SK-N-SH treated with all-trans-retinoic acid at 6 μM for 48 hours (cell line): ENCODE data around the gene KIFC3.
"Not testable (repeated sequence)": the region's sequence is repeated elsewhere in the genome, so short reads cannot be mapped to it uniquely, and the experiment has no call there.

Experiments
- ATAC-seq: fragments of 200-7000 bp; cut with Tn5 transposase; 3 replicates; pipeline ENCODE4 v1.9.1; 2020; ENCODE audit warnings: mild to moderate bottlenecking, moderate library complexity
- ARNTL ChIP-seq: fragments of 450-650 bp; formaldehyde crosslinking; IDR thresholded peaks from 2 replicates; pipeline ENCODE4 v1.5.0; 2020; ENCODE audit warnings: low read depth, mild to moderate bottlenecking, moderate library complexity, borderline replicate concordance
- BACH2 ChIP-seq: fragments of 250-450 bp; sonication (Bioruptor Pico); IDR thresholded peaks from 2 replicates; pipeline ENCODE4 v1.9.0; 2021; ENCODE audit warnings: mild to moderate bottlenecking, borderline replicate concordance
- CSDC2 ChIP-seq: fragments of 250-450 bp; sonication (Bioruptor Pico); IDR thresholded peaks from 2 replicates; pipeline ENCODE4 v1.5.0; 2020; ENCODE audit warnings: mild to moderate bottlenecking, moderate library complexity
- ESRRG ChIP-seq: fragments of 250-450 bp; sonication (Bioruptor Pico); IDR thresholded peaks from 2 replicates; pipeline ENCODE4 v1.6.1; 2021; ENCODE audit warnings: mild to moderate bottlenecking
- GLIS3 ChIP-seq: fragments of 250-450 bp; sonication (Bioruptor Pico); IDR thresholded peaks from 2 replicates; pipeline ENCODE4 v1.5.0; 2020; ENCODE audit warnings: mild to moderate bottlenecking, moderate library complexity
- ISL1 ChIP-seq: fragments of 250-450 bp; sonication (Bioruptor Pico); IDR thresholded peaks from 2 replicates; pipeline ENCODE4 v2.1.2; 2022; ENCODE audit warnings: mild to moderate bottlenecking, moderate library complexity
- OSR1 ChIP-seq: fragments of 250-450 bp; sonication (Bioruptor Pico); IDR thresholded peaks from 2 replicates; pipeline ENCODE4 v1.8.0; 2022; ENCODE audit warnings: moderate library complexity, mild to moderate bottlenecking, inconsistent platforms
- RARB ChIP-seq: fragments of 250-450 bp; sonication (Bioruptor Pico); IDR thresholded peaks from 2 replicates; pipeline ENCODE4 v1.8.0; 2021; ENCODE audit warnings: mild to moderate bottlenecking, moderate library complexity
- SNAI2 ChIP-seq: fragments of 250-450 bp; sonication (Bioruptor Pico); IDR thresholded peaks from 2 replicates; pipeline ENCODE4 v1.5.0; 2020; ENCODE audit warnings: mild to moderate bottlenecking, moderate library complexity
- TOX ChIP-seq: fragments of 250-450 bp; sonication (Bioruptor Pico); IDR thresholded peaks from 2 replicates; pipeline ENCODE4 v1.8.0; 2021; ENCODE audit warnings: mild to moderate bottlenecking, moderate library complexity, borderline replicate concordance
- ZC3H10 ChIP-seq: fragments of 250-450 bp; sonication (Bioruptor Pico); IDR thresholded peaks from 2 replicates; pipeline ENCODE4 v1.5.1; 2021; ENCODE audit warnings: mild to moderate bottlenecking, moderate library complexity
- ZFP3 ChIP-seq: fragments of 250-450 bp; sonication (Bioruptor Pico); IDR thresholded peaks from 2 replicates; pipeline ENCODE4 v1.5.0; 2020; ENCODE audit warnings: mild to moderate bottlenecking, moderate library complexity
- ZFP30 ChIP-seq: fragments of 450-650 bp; formaldehyde crosslinking; IDR thresholded peaks from 2 replicates; pipeline ENCODE4 v1.5.0; 2022; ENCODE audit warnings: mild to moderate bottlenecking, moderate library complexity
- ZNF565 ChIP-seq: fragments of 450-650 bp; formaldehyde crosslinking; conservative IDR thresholded peaks from 2 replicates; pipeline ENCODE4 v1.5.0; 2020; ENCODE audit warnings: low read depth, mild to moderate bottlenecking, moderate library complexity
- ZNF70 ChIP-seq: fragments of 450-650 bp; formaldehyde crosslinking; IDR thresholded peaks from 2 replicates; pipeline ENCODE4 v1.5.0; 2020; ENCODE audit warnings: mild to moderate bottlenecking, moderate library complexity
- ZNF8 ChIP-seq: fragments of 450-650 bp; formaldehyde crosslinking; IDR thresholded peaks from 2 replicates; pipeline ENCODE4 v1.5.0; 2020; ENCODE audit warnings: mild to moderate bottlenecking, moderate library complexity
- TF ChIP-seq, protein P1 (sequence below): fragments of 250-450 bp; sonication (Bioruptor Pico); IDR thresholded peaks from 2 replicates; pipeline ENCODE4 v1.5.1; 2021; ENCODE audit warnings: mild to moderate bottlenecking, moderate library complexity
- TF ChIP-seq, protein P2 (sequence below): fragments of 250-450 bp; sonication (Bioruptor Pico); IDR thresholded peaks from 2 replicates; pipeline ENCODE4 v1.8.0; 2020; ENCODE audit warnings: mild to moderate bottlenecking, moderate library complexity, borderline replicate concordance
- TF ChIP-seq, protein P3 (sequence below): fragments of 250-450 bp; sonication (Bioruptor Pico); IDR thresholded peaks from 2 replicates; pipeline ENCODE4 v1.5.0; 2020; ENCODE audit warnings: mild to moderate bottlenecking, moderate library complexity
- TF ChIP-seq, protein P4 (sequence below): fragments of 250-450 bp; sonication (Bioruptor Pico); IDR thresholded peaks from 2 replicates; pipeline ENCODE4 v1.8.0; 2021; ENCODE audit warnings: low read depth, mild to moderate bottlenecking, moderate library complexity, borderline replicate concordance

KIFC3 gene

DNA sequence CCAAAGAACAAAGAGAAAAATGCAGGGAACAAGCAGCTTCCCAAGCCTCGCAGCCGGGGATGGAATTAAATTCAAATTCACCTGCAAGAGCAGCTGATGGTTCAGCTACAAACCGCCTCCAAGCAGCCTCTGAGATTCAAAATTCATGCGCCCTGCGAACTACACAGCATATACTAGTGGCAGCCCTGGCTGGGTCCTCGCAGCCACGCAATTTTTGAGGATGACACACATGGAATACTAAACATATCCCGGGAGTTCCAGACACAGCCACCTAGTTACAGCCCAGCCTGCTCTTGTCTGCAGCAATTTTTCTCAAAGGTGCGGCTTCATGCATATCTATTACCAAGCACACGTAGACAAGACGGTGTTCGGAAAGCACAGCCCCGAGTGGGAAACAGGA lies 35.9 kb upstream of the KIFC3 start:
- TF ChIP-seq ARNTL (CRISPR knock-in tag) (no peak), OSR1 (CRISPR knock-in tag) (no peak), TOX (CRISPR knock-in tag) (no peak), ISL1 (CRISPR knock-in tag) (no peak), ESRRG (no peak), ZC3H10 (CRISPR knock-in tag) (no peak), BACH2 (CRISPR knock-in tag) (no peak), ZFP3 (CRISPR knock-in tag) (no peak), SNAI2 (CRISPR knock-in tag) (no peak), ZNF565 (CRISPR knock-in tag) (no peak), ZNF70 (no peak), ZNF8 (CRISPR knock-in tag) (no peak), GLIS3 (CRISPR knock-in tag) (no peak)
- TF ChIP-seq, protein P1, sequence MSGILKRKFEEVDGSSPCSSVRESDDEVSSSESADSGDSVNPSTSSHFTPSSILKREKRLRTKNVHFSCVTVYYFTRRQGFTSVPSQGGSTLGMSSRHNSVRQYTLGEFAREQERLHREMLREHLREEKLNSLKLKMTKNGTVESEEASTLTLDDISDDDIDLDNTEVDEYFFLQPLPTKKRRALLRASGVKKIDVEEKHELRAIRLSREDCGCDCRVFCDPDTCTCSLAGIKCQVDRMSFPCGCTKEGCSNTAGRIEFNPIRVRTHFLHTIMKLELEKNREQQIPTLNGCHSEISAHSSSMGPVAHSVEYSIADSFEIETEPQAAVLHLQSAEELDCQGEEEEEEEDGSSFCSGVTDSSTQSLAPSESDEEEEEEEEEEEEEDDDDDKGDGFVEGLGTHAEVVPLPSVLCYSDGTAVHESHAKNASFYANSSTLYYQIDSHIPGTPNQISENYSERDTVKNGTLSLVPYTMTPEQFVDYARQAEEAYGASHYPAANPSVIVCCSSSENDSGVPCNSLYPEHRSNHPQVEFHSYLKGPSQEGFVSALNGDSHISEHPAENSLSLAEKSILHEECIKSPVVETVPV (CRISPR knock-in tag): no peak
- TF ChIP-seq, protein P2, sequence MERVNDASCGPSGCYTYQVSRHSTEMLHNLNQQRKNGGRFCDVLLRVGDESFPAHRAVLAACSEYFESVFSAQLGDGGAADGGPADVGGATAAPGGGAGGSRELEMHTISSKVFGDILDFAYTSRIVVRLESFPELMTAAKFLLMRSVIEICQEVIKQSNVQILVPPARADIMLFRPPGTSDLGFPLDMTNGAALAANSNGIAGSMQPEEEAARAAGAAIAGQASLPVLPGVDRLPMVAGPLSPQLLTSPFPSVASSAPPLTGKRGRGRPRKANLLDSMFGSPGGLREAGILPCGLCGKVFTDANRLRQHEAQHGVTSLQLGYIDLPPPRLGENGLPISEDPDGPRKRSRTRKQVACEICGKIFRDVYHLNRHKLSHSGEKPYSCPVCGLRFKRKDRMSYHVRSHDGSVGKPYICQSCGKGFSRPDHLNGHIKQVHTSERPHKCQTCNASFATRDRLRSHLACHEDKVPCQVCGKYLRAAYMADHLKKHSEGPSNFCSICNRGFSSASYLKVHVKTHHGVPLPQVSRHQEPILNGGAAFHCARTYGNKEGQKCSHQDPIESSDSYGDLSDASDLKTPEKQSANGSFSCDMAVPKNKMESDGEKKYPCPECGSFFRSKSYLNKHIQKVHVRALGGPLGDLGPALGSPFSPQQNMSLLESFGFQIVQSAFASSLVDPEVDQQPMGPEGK (CRISPR knock-in tag): no peak
- TF ChIP-seq, protein P3, sequence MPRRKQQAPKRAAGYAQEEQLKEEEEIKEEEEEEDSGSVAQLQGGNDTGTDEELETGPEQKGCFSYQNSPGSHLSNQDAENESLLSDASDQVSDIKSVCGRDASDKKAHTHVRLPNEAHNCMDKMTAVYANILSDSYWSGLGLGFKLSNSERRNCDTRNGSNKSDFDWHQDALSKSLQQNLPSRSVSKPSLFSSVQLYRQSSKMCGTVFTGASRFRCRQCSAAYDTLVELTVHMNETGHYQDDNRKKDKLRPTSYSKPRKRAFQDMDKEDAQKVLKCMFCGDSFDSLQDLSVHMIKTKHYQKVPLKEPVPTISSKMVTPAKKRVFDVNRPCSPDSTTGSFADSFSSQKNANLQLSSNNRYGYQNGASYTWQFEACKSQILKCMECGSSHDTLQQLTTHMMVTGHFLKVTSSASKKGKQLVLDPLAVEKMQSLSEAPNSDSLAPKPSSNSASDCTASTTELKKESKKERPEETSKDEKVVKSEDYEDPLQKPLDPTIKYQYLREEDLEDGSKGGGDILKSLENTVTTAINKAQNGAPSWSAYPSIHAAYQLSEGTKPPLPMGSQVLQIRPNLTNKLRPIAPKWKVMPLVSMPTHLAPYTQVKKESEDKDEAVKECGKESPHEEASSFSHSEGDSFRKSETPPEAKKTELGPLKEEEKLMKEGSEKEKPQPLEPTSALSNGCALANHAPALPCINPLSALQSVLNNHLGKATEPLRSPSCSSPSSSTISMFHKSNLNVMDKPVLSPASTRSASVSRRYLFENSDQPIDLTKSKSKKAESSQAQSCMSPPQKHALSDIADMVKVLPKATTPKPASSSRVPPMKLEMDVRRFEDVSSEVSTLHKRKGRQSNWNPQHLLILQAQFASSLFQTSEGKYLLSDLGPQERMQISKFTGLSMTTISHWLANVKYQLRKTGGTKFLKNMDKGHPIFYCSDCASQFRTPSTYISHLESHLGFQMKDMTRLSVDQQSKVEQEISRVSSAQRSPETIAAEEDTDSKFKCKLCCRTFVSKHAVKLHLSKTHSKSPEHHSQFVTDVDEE (CRISPR knock-in tag): no peak
- no peak for ATAC-seq

DNA sequence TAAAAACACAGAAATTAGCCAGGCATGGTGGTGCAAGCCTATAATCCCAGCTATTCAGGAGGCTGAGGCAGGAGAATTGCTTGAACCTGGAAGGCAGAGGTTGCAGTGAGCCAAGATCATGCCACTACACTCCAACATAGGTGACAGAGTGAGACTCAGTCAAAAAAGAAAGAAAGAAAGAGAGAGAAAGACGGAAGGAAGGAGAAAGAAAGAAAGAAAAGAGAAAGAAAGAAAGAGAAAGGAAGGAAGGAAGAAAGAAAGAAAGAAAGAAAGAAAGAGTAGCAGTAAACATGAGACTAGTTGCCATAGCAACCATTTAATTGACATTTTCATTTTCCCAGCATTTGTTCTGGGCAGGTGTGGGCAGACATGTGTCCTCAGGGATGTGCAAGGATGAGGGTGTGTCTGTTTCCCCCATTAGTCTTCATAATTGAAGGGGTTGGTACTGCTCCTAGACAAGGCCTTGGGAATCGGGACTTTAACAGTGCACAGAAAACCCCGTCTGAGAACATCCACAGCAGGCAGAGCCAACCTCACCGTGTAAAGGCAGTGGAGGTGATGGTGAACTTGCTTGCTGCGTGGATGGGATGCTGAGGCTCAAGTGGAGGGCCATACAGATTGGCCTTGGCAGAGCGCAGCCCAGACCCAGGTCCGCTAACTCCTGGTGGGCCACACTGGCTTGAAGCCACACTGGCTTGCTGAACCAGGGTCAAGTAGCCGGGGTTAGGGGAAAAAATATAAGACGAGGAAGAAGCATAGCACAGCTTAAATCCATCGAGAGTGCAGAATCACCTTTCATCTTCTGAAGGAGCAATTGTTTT lies 35.2 kb upstream of the KIFC3 start:
- ATAC-seq: no peak

DNA sequence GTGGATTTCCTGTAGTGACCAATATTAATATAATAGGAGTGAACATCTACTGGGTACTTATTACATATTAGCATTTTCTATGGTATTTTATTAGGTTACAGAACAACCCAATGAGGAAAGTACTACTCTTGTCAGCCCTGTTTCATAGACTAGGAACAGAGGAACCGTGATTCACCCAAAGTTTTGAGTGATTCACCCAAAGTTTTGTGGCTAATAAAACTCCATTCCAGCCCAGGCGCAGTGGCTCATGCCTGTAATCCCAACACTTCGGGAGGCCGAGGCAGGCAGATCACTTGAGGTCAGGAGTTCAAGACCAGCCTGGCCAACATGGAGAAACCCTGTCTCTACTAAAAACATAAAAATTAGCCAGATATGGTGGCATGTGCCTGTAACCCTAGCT lies 33.1 kb upstream of the KIFC3 start:
- not testable (repeated sequence) for ATAC-seq

More for the DNA sequence above, 35.2 kb upstream of the KIFC3 start:
- TF ChIP-seq, protein P4, sequence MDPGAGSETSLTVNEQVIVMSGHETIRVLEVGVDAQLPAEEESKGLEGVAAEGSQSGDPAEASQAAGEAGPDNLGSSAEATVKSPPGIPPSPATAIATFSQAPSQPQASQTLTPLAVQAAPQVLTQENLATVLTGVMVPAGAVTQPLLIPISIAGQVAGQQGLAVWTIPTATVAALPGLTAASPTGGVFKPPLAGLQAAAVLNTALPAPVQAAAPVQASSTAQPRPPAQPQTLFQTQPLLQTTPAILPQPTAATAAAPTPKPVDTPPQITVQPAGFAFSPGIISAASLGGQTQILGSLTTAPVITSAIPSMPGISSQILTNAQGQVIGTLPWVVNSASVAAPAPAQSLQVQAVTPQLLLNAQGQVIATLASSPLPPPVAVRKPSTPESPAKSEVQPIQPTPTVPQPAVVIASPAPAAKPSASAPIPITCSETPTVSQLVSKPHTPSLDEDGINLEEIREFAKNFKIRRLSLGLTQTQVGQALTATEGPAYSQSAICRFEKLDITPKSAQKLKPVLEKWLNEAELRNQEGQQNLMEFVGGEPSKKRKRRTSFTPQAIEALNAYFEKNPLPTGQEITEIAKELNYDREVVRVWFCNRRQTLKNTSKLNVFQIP (CRISPR knock-in tag): no peak
- TF ChIP-seq RARB (no peak), ESRRG (no peak), CSDC2 (CRISPR knock-in tag) (no peak), SNAI2 (CRISPR knock-in tag) (no peak), ZFP30 (CRISPR knock-in tag) (no peak)

DNA sequence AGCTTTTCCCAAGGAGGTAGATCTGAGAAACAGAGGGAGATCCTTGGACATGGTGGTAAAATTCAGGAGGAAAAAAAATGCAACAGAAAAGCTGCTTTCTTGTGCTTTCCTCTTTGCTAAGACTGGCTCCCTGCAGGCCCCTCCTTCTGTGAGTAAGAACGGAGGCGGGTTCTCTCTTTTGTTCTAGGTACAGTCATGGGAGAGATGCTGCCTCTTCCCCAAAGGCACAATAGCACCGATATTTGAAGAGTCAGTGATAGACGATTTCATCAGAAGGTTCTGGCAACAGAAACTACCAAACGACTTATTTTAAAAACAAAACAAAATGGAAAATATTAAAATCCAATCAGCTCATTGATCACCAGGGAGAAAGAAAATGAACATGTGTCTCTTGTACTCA lies 32.6 kb upstream of the KIFC3 start:
- ATAC-seq: peak; percentile 61
- no peak for TF ChIP-seq BACH2 (CRISPR knock-in tag)
- TF ChIP-seq, protein P1 (CRISPR knock-in tag): no peak
- no peak for TF ChIP-seq ZNF8 (CRISPR knock-in tag)
- TF ChIP-seq ZFP30 (CRISPR knock-in tag): no peak
- TF ChIP-seq ARNTL (CRISPR knock-in tag): no peak
